ENCODE data around the gene ADGRG3. TPM values are rescaled to one million over a fixed set of nuclear protein-coding genes. Genes with fewer than 3 reads are reported as not detected.

Gene ADGRG3
- total RNA-seq, 1 experiment from 2014 or later: not detected

- peaks cover 29 to 62% of the 10 kb centered on the region in 2 experiments for H3K4me1 ChIP-seq (ENCODE audit: control insufficient read depth in 1 of 2, insufficient read depth in 2 of 2, low read length in 2 of 2)
- no peak overlapping the region for H3K4me2 ChIP-seq (ENCODE audit: low read length)
- H3K4me3 ChIP-seq (replicated peaks in 1 of 2; ENCODE audit: low read depth in 1 of 2, low read length in 2 of 2): no peak overlapping the region
Measured at GRCh38 chr16:57629516-57630406, 38.3 kb upstream of the ADGRG3 start.

More at GRCh38 chr16:57629516-57630406, 38.3 kb upstream of the ADGRG3 start:
- H2AFZ ChIP-seq (ENCODE audit: low read depth, low read length, poor library complexity, severe bottlenecking): no peak overlapping the region
- CTCF ChIA-PET: no interaction called here
- POLR2A ChIA-PET: no interaction called here
- no peak for TF ChIP-seq POLR2A (IDR thresholded peaks at IDR 0.05; ENCODE audit: borderline replicate concordance, extremely low read depth, insufficient read depth, insufficient read length)
- TF ChIP-seq MAX (IDR thresholded peaks at IDR 0.05): no peak
- no peak for TF ChIP-seq ZBTB33 (IDR thresholded peaks at IDR 0.05; ENCODE audit: extremely low read depth, insufficient replicate concordance, low read length)
- TF ChIP-seq POLR2AphosphoS5 (IDR thresholded peaks at IDR 0.05; ENCODE audit: low read depth, low read length): no peak
- no peak for TF ChIP-seq CEBPB (IDR thresholded peaks at IDR 0.05; ENCODE audit: low read depth)
- TF ChIP-seq ELF1 (IDR thresholded peaks at IDR 0.05; ENCODE audit: borderline replicate concordance, low read depth): no peak
- TF ChIP-seq CBX3 (IDR thresholded peaks at IDR 0.05; ENCODE audit: low read depth): no peak
- no peak for TF ChIP-seq JUND (IDR thresholded peaks at IDR 0.05)
- no peak for TF ChIP-seq ATF3 (IDR thresholded peaks at IDR 0.05)
- no peak for TF ChIP-seq TCF7L2 (IDR thresholded peaks at IDR 0.05; ENCODE audit: borderline replicate concordance, extremely low read depth, insufficient read depth, insufficient read length)
- no peak for TF ChIP-seq CTCF (IDR thresholded peaks at IDR 0.05 in 2 of 3, conservative IDR thresholded peaks at IDR 0.05 in 1 of 3; ENCODE audit: borderline replicate concordance in 1 of 3, insufficient read depth in 1 of 3, low read depth in 2 of 3, low read length in 2 of 3)
- TF ChIP-seq ZFX (IDR thresholded peaks at IDR 0.05): no peak
- TF ChIP-seq SIN3A (IDR thresholded peaks at IDR 0.05; ENCODE audit: low read depth): no peak
- TF ChIP-seq FOSL1 (IDR thresholded peaks at IDR 0.05; ENCODE audit: low read depth): no peak
- no peak for TF ChIP-seq YY1 (IDR thresholded peaks at IDR 0.05; ENCODE audit: extremely low read depth, insufficient replicate concordance, low read depth, low read length)
- no peak overlapping the region for H3K27ac ChIP-seq (ENCODE audit: low read depth, low read length)
- BruUV-seq (replicated peaks): no TSS peak
- H3K9me3 ChIP-seq (ENCODE audit: control insufficient read depth in 1 of 2, insufficient read depth in 1 of 2, low read depth in 1 of 2, low read length in 2 of 2): no peaks in the 10 kb centered on the region
- RAD21 ChIA-PET (ENCODE audit: low non-redundant PET in 1 of 2, low total read pairs in 2 of 2, uncharacterized antibody in 2 of 2, unreplicated experiment in 2 of 2): interaction anchor here in 1 of 2 experiments (0.6 kb wide), 1 partner anchor 163 kb away, joined by 5 read pairs; no protein-coding TSS in a partner anchor
- H3K9ac ChIP-seq (ENCODE audit: low read length): no peak overlapping the region
- no peaks in the 10 kb centered on the region for H3K27me3 ChIP-seq (ENCODE audit: insufficient read depth, low read length)
- DNase-seq (ENCODE audit: low read depth, low spot score) (no peak), ATAC-seq (no peak)
- no peaks in the 10 kb centered on the region for H3K79me2 ChIP-seq (ENCODE audit: insufficient read depth, low read length)
- intact Hi-C loops (cut with micrococcal nuclease): no loop called here
- no peaks in the 10 kb centered on the region for H3K9me2 ChIP-seq (ENCODE audit: insufficient read depth)
- H4K20me1 ChIP-seq (ENCODE audit: insufficient read depth): no peaks in the 10 kb centered on the region
- no peaks in the 10 kb centered on the region for H3K36me3 ChIP-seq (ENCODE audit: control insufficient read depth in 1 of 2, insufficient read depth in 2 of 2, low read length in 2 of 2)

Measured in HCT116 (cell line).